ENCODE measurements around the gene CEBPA.

Gene CEBPA

GRCh38 chr19:33340991-33341390 is 38.7 kb upstream of the CEBPA start:
- ChIA-PET CTCF (no interaction called here), POLR2A (no interaction called here)
- DNase-seq (ENCODE audit: extremely low spot score): no peak
- no peak for TF ChIP-seq CTBP1 (IDR thresholded peaks at IDR 0.05; ENCODE audit: borderline replicate concordance)

- no peak for DNase-seq (ENCODE audit: extremely low spot score)
- no peak for TF ChIP-seq BHLHE40 (IDR thresholded peaks at IDR 0.05; ENCODE audit: borderline replicate concordance)
- no peak for TF ChIP-seq NFRKB (IDR thresholded peaks at IDR 0.05)
- TF ChIP-seq FOXK2 (IDR thresholded peaks at IDR 0.05): no peak
- ChIA-PET POLR2A (no interaction called here), CTCF (no interaction called here)
These were observed 37.0 kb upstream of the CEBPA start for GRCh38 chr19:33339016-33339984.

- ChIA-PET POLR2A (no interaction called here), CTCF (interaction anchor here (0.6 kb wide), 1 partner anchor 24 kb away, joined by 3 read pairs; no protein-coding TSS in a partner anchor)
- no peak for TF ChIP-seq SUZ12 (IDR thresholded peaks at IDR 0.05)
- no peak for TF ChIP-seq ZNF384 (IDR thresholded peaks at IDR 0.05)
- TF ChIP-seq LEF1 (IDR thresholded peaks at IDR 0.05; ENCODE audit: borderline replicate concordance): no peak
- TF ChIP-seq FOXK2 (IDR thresholded peaks at IDR 0.05): no peak
- TF ChIP-seq CTBP1 (IDR thresholded peaks at IDR 0.05; ENCODE audit: borderline replicate concordance): no peak
- TF ChIP-seq ELF4 (IDR thresholded peaks at IDR 0.05): no peak
- TF ChIP-seq FOXM1 (IDR thresholded peaks at IDR 0.05; ENCODE audit: borderline replicate concordance): no peak
- TF ChIP-seq HDGF (IDR thresholded peaks at IDR 0.05; ENCODE audit: borderline replicate concordance): no peak
- no peak for TF ChIP-seq BHLHE40 (IDR thresholded peaks at IDR 0.05; ENCODE audit: borderline replicate concordance)
- no peak for TF ChIP-seq L3MBTL2 (conservative IDR thresholded peaks at IDR 0.05)
- TF ChIP-seq TARDBP (IDR thresholded peaks at IDR 0.05): no peak
- no peak for TF ChIP-seq PKNOX1 (IDR thresholded peaks at IDR 0.05)
- no peak for DNase-seq (ENCODE audit: extremely low spot score)
These were observed 33.1 kb upstream of the CEBPA start for GRCh38 chr19:33335446-33335845.

- ChIA-PET POLR2A (no interaction called here), CTCF (interaction anchor here (0.6 to 0.8 kb wide), 2 partner anchors 22 to 30 kb away, joined by 3 read pairs; no protein-coding TSS in a partner anchor)
- no peak for DNase-seq (ENCODE audit: extremely low spot score)
- TF ChIP-seq SP1 (IDR thresholded peaks at IDR 0.05) (no peak), CTBP1 (IDR thresholded peaks at IDR 0.05; ENCODE audit: borderline replicate concordance) (no peak)
These were observed 31.9 kb upstream of the CEBPA start for GRCh38 chr19:33334271-33334670.

GRCh38 chr19:33333642-33334041 is 31.3 kb upstream of the CEBPA start:
- no peak for TF ChIP-seq FOXM1 (IDR thresholded peaks at IDR 0.05; ENCODE audit: borderline replicate concordance)
- TF ChIP-seq NFRKB (IDR thresholded peaks at IDR 0.05): no peak
- no peak for TF ChIP-seq ELF4 (IDR thresholded peaks at IDR 0.05)
- no peak for TF ChIP-seq CTBP1 (IDR thresholded peaks at IDR 0.05; ENCODE audit: borderline replicate concordance)
- no peak for TF ChIP-seq ZNF384 (IDR thresholded peaks at IDR 0.05)
- TF ChIP-seq SUZ12 (IDR thresholded peaks at IDR 0.05): no peak
- TF ChIP-seq FOXA1 (IDR thresholded peaks at IDR 0.05): no peak
- TF ChIP-seq LEF1 (IDR thresholded peaks at IDR 0.05; ENCODE audit: borderline replicate concordance): no peak
- no peak for TF ChIP-seq TARDBP (IDR thresholded peaks at IDR 0.05)
- TF ChIP-seq PKNOX1 (IDR thresholded peaks at IDR 0.05): no peak
- no peak for TF ChIP-seq HDGF (IDR thresholded peaks at IDR 0.05; ENCODE audit: borderline replicate concordance)
- no peak for TF ChIP-seq L3MBTL2 (conservative IDR thresholded peaks at IDR 0.05)
- no peak for TF ChIP-seq ARNT (IDR thresholded peaks at IDR 0.05)
- no peak for TF ChIP-seq SP1 (IDR thresholded peaks at IDR 0.05)
- TF ChIP-seq BHLHE40 (IDR thresholded peaks at IDR 0.05; ENCODE audit: borderline replicate concordance): no peak
- TF ChIP-seq FOXK2 (IDR thresholded peaks at IDR 0.05): no peak
- ChIA-PET CTCF (interaction anchor here (0.6 to 0.8 kb wide), 2 partner anchors 21 to 30 kb away, joined by 3 read pairs; no protein-coding TSS in a partner anchor), POLR2A (no interaction called here)
- DNase-seq (ENCODE audit: extremely low spot score): no peak

- ChIA-PET POLR2A (no interaction called here), CTCF (no interaction called here)
- no peak for DNase-seq (ENCODE audit: extremely low spot score)
- TF ChIP-seq TARDBP (IDR thresholded peaks at IDR 0.05) (no peak), SUZ12 (IDR thresholded peaks at IDR 0.05) (no peak), HDGF (IDR thresholded peaks at IDR 0.05; ENCODE audit: borderline replicate concordance) (no peak), BHLHE40 (IDR thresholded peaks at IDR 0.05; ENCODE audit: borderline replicate concordance) (no peak), PKNOX1 (IDR thresholded peaks at IDR 0.05) (no peak), FOXM1 (IDR thresholded peaks at IDR 0.05; ENCODE audit: borderline replicate concordance) (no peak)
These were observed 30.8 kb upstream of the CEBPA start for GRCh38 chr19:33333151-33333550.

GRCh38 chr19:33332248-33332647 is 29.9 kb upstream of the CEBPA start:
- CTCF ChIA-PET: no interaction called here
- POLR2A ChIA-PET: no interaction called here
- TF ChIP-seq L3MBTL2 (conservative IDR thresholded peaks at IDR 0.05): no peak
- no peak for TF ChIP-seq PKNOX1 (IDR thresholded peaks at IDR 0.05)
- TF ChIP-seq FOXA1 (IDR thresholded peaks at IDR 0.05): no peak
- TF ChIP-seq CTBP1 (IDR thresholded peaks at IDR 0.05; ENCODE audit: borderline replicate concordance): no peak
- TF ChIP-seq FOXM1 (IDR thresholded peaks at IDR 0.05; ENCODE audit: borderline replicate concordance): no peak
- TF ChIP-seq BHLHE40 (IDR thresholded peaks at IDR 0.05; ENCODE audit: borderline replicate concordance): no peak
- TF ChIP-seq SUZ12 (IDR thresholded peaks at IDR 0.05): no peak
- no peak for TF ChIP-seq FOXK2 (IDR thresholded peaks at IDR 0.05)
- no peak for TF ChIP-seq SP1 (IDR thresholded peaks at IDR 0.05)
- no peak for TF ChIP-seq ARNT (IDR thresholded peaks at IDR 0.05)
- no peak for TF ChIP-seq ELF4 (IDR thresholded peaks at IDR 0.05)
- TF ChIP-seq HDGF (IDR thresholded peaks at IDR 0.05; ENCODE audit: borderline replicate concordance): no peak
- TF ChIP-seq TARDBP (IDR thresholded peaks at IDR 0.05): no peak
- no peak for TF ChIP-seq NFRKB (IDR thresholded peaks at IDR 0.05)
- TF ChIP-seq ZNF384 (IDR thresholded peaks at IDR 0.05): no peak
- no peak for DNase-seq (ENCODE audit: extremely low spot score)
